Endothelial cell of umbilical vein (primary cell): ENCODE measurements around the gene SLC6A20. TPM values are rescaled to one million over a fixed set of nuclear protein-coding genes. Genes with fewer than 3 reads are reported as not detected.

Experiments used
- BruUV-seq: library from RNA; stranded (reverse); fragments of 400-500 nt; replicated peaks from 2 replicates; lab custom pipeline; 2021; lab: Mats Ljungman, UMichigan
- CTCF ChIA-PET: fragments of 300-600, 350-600 bp; sonication (Branson Sonifier 250); formaldehyde crosslinking; loops from one replicate; lab custom pipeline; 2021; ENCODE audit warnings: antibody characterized with exemption, inconsistent platforms; lab: Charles Lee
- POLR2A ChIA-PET: fragments of 300-600, 350-600 bp; sonication (Branson Sonifier 250); formaldehyde crosslinking; loops from one replicate; lab custom pipeline; 2021; ENCODE audit warnings: antibody characterized with exemption, inconsistent platforms; lab: Charles Lee
- DNase-seq: peaks from one replicate; pipeline ENCODE4 v3.0.0-alpha.2; 2011; ENCODE audit warnings: low read depth, low spot score
- FAIRE-seq: peaks from 2 replicates; lab custom pipeline; 2011; peaks lifted over from hg19 to GRCh38; lab: Jason Lieb, UNC
- H2AFZ ChIP-seq: 2 replicates; pipeline ENCODE4 v1.6.0; 2012; ENCODE audit warnings: low read depth, low read length, control low read depth, inconsistent platforms
- H3K27ac ChIP-seq: 2 replicates; pipeline ENCODE4 v1.5.1; 2011; ENCODE audit warnings: low read depth, mild to moderate bottlenecking, control low read depth, low read length, moderate library complexity; ENCODE audit not compliant: insufficient read depth
- H3K27me3 ChIP-seq, 2 experiments: 2 replicates each; pipeline versions ENCODE4 v1.6.0 to v1.6.1; 2011; ENCODE audit warnings: low read length in 2 of 2, mixed read lengths in 1 of 2; ENCODE audit not compliant: control insufficient read depth in 2 of 2, insufficient read depth in 2 of 2
- H3K36me3 ChIP-seq, 2 experiments: 2 replicates in 1 of 2; 3 replicates in 1 of 2; pipeline ENCODE4 v1.5.1; 2011; ENCODE audit warnings: low read length in 2 of 2, mild to moderate bottlenecking in 1 of 2, moderate library complexity in 1 of 2; ENCODE audit not compliant: control insufficient read depth in 2 of 2, insufficient read depth in 2 of 2; ENCODE audit errors: extremely low read depth in 1 of 2
- H3K4me1 ChIP-seq: 3 replicates; pipeline ENCODE4 v1.5.1; 2011; ENCODE audit warnings: mild to moderate bottlenecking, low read length; ENCODE audit not compliant: control insufficient read depth, insufficient read depth; ENCODE audit errors: extremely low read depth
- H3K4me2 ChIP-seq: 2 replicates; pipeline ENCODE4 v1.6.1; 2011; ENCODE audit warnings: low read length, control low read depth, mixed read lengths; ENCODE audit not compliant: insufficient read depth
- H3K4me3 ChIP-seq, 3 experiments: fragments of 200-600 bp in 1 of 3; sonication (generic), shearing (Covaris generic) in 1 of 3; replicated peaks in 1 of 3; 2 replicates each; pipeline ENCODE4 v1.5.1; 2011 to 2016; ENCODE audit warnings: control low read depth in 3 of 3, low read length in 3 of 3, mild to moderate bottlenecking in 2 of 3, inconsistent platforms in 1 of 3, low read depth in 1 of 3, moderate library complexity in 1 of 3; ENCODE audit not compliant: insufficient read depth in 1 of 3
- H3K79me2 ChIP-seq: 2 replicates; pipeline ENCODE4 v1.6.0; 2012; ENCODE audit warnings: low read length, inconsistent platforms; ENCODE audit not compliant: control insufficient read depth, insufficient read depth
- H3K9ac ChIP-seq: replicated peaks from 2 replicates; pipeline ENCODE3; 2011; ENCODE audit warnings: low read length, control low read depth; ENCODE audit not compliant: insufficient read depth; ENCODE audit errors: extremely low read depth
- H3K9me1 ChIP-seq: replicated peaks from 3 replicates; pipeline ENCODE4 v1.6.0; 2011; ENCODE audit warnings: mild to moderate bottlenecking, low read length; ENCODE audit not compliant: control insufficient read depth, insufficient read depth; ENCODE audit errors: extremely low read depth
- H3K9me3 ChIP-seq: replicated peaks from 2 replicates; pipeline ENCODE4 v1.5.1; 2012; ENCODE audit warnings: low read length, inconsistent platforms; ENCODE audit not compliant: control insufficient read depth, insufficient read depth
- H4K20me1 ChIP-seq: replicated peaks from 2 replicates; pipeline ENCODE3; 2011; ENCODE audit warnings: mild to moderate bottlenecking, low read length; ENCODE audit not compliant: control insufficient read depth, insufficient read depth; ENCODE audit errors: extremely low read depth
- EZH2 ChIP-seq: IDR thresholded peaks from 2 replicates; pipeline ENCODE4 v1.6.1; 2012; ENCODE audit warnings: borderline replicate concordance, low read depth, mild to moderate bottlenecking, moderate library complexity, low read length, inconsistent platforms; ENCODE audit not compliant: severe bottlenecking
- FOS ChIP-seq: IDR thresholded peaks from 2 replicates; pipeline ENCODE4 v1.6.1; 2011; ENCODE audit warnings: mild to moderate bottlenecking, low read length, moderate library complexity, borderline replicate concordance; ENCODE audit not compliant: insufficient read depth
- GATA2 ChIP-seq: IDR thresholded peaks from 2 replicates; pipeline ENCODE4 v1.7.0; 2011; ENCODE audit warnings: low read depth, mild to moderate bottlenecking, moderate library complexity, mixed read lengths, low read length; ENCODE audit not compliant: insufficient read length, insufficient read depth
- JUN ChIP-seq: IDR thresholded peaks from 2 replicates; pipeline ENCODE4 v1.6.1; 2011; ENCODE audit warnings: borderline replicate concordance, low read depth; ENCODE audit not compliant: insufficient read length, insufficient read depth
- MYC ChIP-seq: IDR thresholded peaks from one replicate; pipeline ENCODE4 v1.6.1; 2011; ENCODE audit warnings: mild to moderate bottlenecking, low read depth, low read length
- POLR2A ChIP-seq: IDR thresholded peaks from 2 replicates; pipeline ENCODE4 v1.6.1; 2012; ENCODE audit warnings: low read depth, mild to moderate bottlenecking, control low read depth, low read length
- POLR2AphosphoS5 ChIP-seq: IDR thresholded peaks from 2 replicates; pipeline ENCODE4 v1.6.1; 2012; ENCODE audit warnings: low read depth, mild to moderate bottlenecking, control low read depth, low read length, moderate library complexity; ENCODE audit not compliant: insufficient read depth
- dilution Hi-C: fragments of 300-500 bp; cut with MboI; formaldehyde crosslinking; loops from one replicate; pipeline ENCODE4 v1.15.0; 2019; ENCODE audit warnings: low sequenced_read_pairs; ENCODE audit not compliant: extremely low pct_ligation_motif_present
- intact Hi-C: fragments of 100-400 bp; cut with micrococcal nuclease; formaldehyde crosslinking; loops from one replicate; pipeline ENCODE4 v1.10.0; 2022
- polyA plus RNA-seq, 4 experiments: library from polyadenylated mRNA; depleted of rRNA in 3 of 4; stranded (reverse) in 3 of 4; unstranded in 1 of 4; fragments of >200 nt; gene quantifications; 2 replicates each; pipeline versions ENCODE4 v1.2.1 to v1.2.3, GENCODE V29; 2011 to 2012; ENCODE audit warnings: missing spikeins in 1 of 4
- total RNA-seq: library from RNA; stranded (reverse); gene quantifications from 2 replicates; pipeline ENCODE4 v1.2.3, GENCODE V29; 2021
- TF ChIP-seq, protein P1 (sequence below): IDR thresholded peaks from 2 replicates; pipeline ENCODE4 v1.6.1; 2011; ENCODE audit not compliant: insufficient read depth, insufficient read length
- TF ChIP-seq, protein P2 (sequence below), 2 donors: IDR thresholded peaks; 1 replicate in 1 of 2; 2 replicates in 1 of 2; pipeline ENCODE4 v1.5.1; 2011; ENCODE audit warnings: low read length in 2 of 2, mild to moderate bottlenecking in 2 of 2, moderate library complexity in 2 of 2, control low read depth in 1 of 2, inconsistent platforms in 1 of 2, low read depth in 1 of 2; ENCODE audit not compliant: insufficient read depth in 1 of 2; ENCODE audit errors: extremely low read depth in 1 of 2

SLC6A20 gene
- total and polyA plus RNA-seq, 2 donors (not counting 3 experiments of a cell fraction or from before 2014, with no cell fraction given) = not detected

GRCh38 chr3:45771166-45771775, 25.1 kb downstream of the SLC6A20 start:
- H3K9me1 ChIP-seq = no peaks in the 10 kb centered on the region
- FAIRE-seq = no peak
- H3K9me3 ChIP-seq = no peaks in the 10 kb centered on the region
- H2AFZ ChIP-seq = no peak overlapping the region
- peaks cover 7 to 20% of the 10 kb centered on the region in 2 experiments for H3K27me3 ChIP-seq
- POLR2A ChIA-PET = no interaction called here
- H3K4me1 ChIP-seq = no peaks in the 10 kb centered on the region
- no peak overlapping the region for H3K4me3 ChIP-seq
- BruUV-seq = no TSS peak
- no peak overlapping the region for H3K4me2 ChIP-seq
- no peaks in the 10 kb centered on the region for H3K79me2 ChIP-seq
- no peaks in the 10 kb centered on the region for H3K36me3 ChIP-seq
- no peak for TF ChIP-seq POLR2AphosphoS5
- TF ChIP-seq, protein P1, sequence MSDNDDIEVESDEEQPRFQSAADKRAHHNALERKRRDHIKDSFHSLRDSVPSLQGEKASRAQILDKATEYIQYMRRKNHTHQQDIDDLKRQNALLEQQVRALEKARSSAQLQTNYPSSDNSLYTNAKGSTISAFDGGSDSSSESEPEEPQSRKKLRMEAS = no peak
- no peak for TF ChIP-seq POLR2A
- TF ChIP-seq, protein P2, sequence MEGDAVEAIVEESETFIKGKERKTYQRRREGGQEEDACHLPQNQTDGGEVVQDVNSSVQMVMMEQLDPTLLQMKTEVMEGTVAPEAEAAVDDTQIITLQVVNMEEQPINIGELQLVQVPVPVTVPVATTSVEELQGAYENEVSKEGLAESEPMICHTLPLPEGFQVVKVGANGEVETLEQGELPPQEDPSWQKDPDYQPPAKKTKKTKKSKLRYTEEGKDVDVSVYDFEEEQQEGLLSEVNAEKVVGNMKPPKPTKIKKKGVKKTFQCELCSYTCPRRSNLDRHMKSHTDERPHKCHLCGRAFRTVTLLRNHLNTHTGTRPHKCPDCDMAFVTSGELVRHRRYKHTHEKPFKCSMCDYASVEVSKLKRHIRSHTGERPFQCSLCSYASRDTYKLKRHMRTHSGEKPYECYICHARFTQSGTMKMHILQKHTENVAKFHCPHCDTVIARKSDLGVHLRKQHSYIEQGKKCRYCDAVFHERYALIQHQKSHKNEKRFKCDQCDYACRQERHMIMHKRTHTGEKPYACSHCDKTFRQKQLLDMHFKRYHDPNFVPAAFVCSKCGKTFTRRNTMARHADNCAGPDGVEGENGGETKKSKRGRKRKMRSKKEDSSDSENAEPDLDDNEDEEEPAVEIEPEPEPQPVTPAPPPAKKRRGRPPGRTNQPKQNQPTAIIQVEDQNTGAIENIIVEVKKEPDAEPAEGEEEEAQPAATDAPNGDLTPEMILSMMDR (IDR thresholded peaks at IDR 0.05; ENCODE audit: extremely low read depth in 1 of 2, insufficient read depth in 1 of 2, low read depth in 1 of 2, low read length in 2 of 2) = no peak
- no peak for TF ChIP-seq EZH2
- TF ChIP-seq MYC = no peak
- no peak for TF ChIP-seq JUN
- TF ChIP-seq FOS = no peak
- TF ChIP-seq GATA2 = no peak
- CTCF ChIA-PET = interaction anchor here (1.1 to 1.4 kb wide), 2 partner anchors 61 to 168 kb away, joined by 3 to 4 read pairs; no protein-coding TSS in a partner anchor
- no peaks in the 10 kb centered on the region for H4K20me1 ChIP-seq
- no peak overlapping the region for H3K27ac ChIP-seq
- H3K9ac ChIP-seq = no peak overlapping the region
- no peak for DNase-seq
- dilution Hi-C loops (no loop called here), intact Hi-C loops (no loop called here)
